HEK293 (cell line): ENCODE data around the gene ADAMTS17.

Experiments used
- CTCF ChIA-PET: fragments of 350-600 bp; formaldehyde crosslinking; extraction: SDS; loops from one replicate; lab custom pipeline; 2021; ENCODE audit warnings: antibody characterized with exemption; lab: Yijun Ruan, JAX
- POLR2A ChIA-PET: fragments of 300-600 bp; formaldehyde crosslinking; extraction: SDS; loops from one replicate; lab custom pipeline; 2020; ENCODE audit warnings: antibody characterized with exemption, inconsistent platforms; lab: Yijun Ruan, JAX
- H3K27ac ChIP-seq: fragments of 200-500 bp; sonication (Bioruptor generic); 2 replicates; pipeline ENCODE4 v1.5.1; 2014; ENCODE audit warnings: low read depth, low read length, control low read depth, inconsistent platforms; ENCODE audit errors: extremely low read depth
- H3K36me3 ChIP-seq, 2 experiments: fragments of 200-500 bp in 1 of 2; sonication (Bioruptor generic) in 1 of 2; 1 replicate in 1 of 2; 2 replicates in 1 of 2; pipeline ENCODE4 v1.5.1; 2014 to 2017; ENCODE audit warnings: inconsistent platforms in 2 of 2, low read length in 2 of 2; ENCODE audit not compliant: control insufficient read depth in 2 of 2, insufficient read depth in 1 of 2
- H3K4me1 ChIP-seq: fragments of 200-500 bp; sonication (Bioruptor generic); 2 replicates; pipeline ENCODE4 v1.5.1; 2014; ENCODE audit warnings: mild to moderate bottlenecking, low read length, inconsistent platforms; ENCODE audit not compliant: control insufficient read depth, insufficient read depth
- H3K4me3 ChIP-seq: 2 replicates; pipeline ENCODE4 v1.5.1; 2011; ENCODE audit warnings: low read depth, mild to moderate bottlenecking, control low read depth, low read length, moderate library complexity
- H3K9me3 ChIP-seq: fragments of 200-500 bp; sonication (Bioruptor generic); 2 replicates; pipeline ENCODE4 v1.5.1; 2014; ENCODE audit warnings: low read depth, low read length, inconsistent platforms; ENCODE audit not compliant: control insufficient read depth, insufficient read depth
- BCL11B ChIP-seq: fragments of 450-650 bp; formaldehyde crosslinking; IDR thresholded peaks from 2 replicates; pipeline ENCODE4 v1.5.1; 2016; ENCODE audit warnings: low read depth, missing biosample characterization, missing genetic modification characterization
- GLIS1 ChIP-seq: fragments of 450-650 bp; formaldehyde crosslinking; IDR thresholded peaks from 2 replicates; pipeline ENCODE4 v1.5.1; 2016; ENCODE audit warnings: missing biosample characterization, missing genetic modification characterization
- KLF8 ChIP-seq: fragments of 450-650 bp; formaldehyde crosslinking; IDR thresholded peaks from 2 replicates; pipeline ENCODE4 v1.5.1; 2016; ENCODE audit warnings: missing biosample characterization, missing genetic modification characterization
- PRDM1 ChIP-seq: fragments of 450-650 bp; formaldehyde crosslinking; IDR thresholded peaks from 2 replicates; pipeline ENCODE4; 2016; ENCODE audit warnings: missing biosample characterization, missing genetic modification characterization
- TSHZ1 ChIP-seq: fragments of 450-650 bp; formaldehyde crosslinking; IDR thresholded peaks from 2 replicates; pipeline ENCODE4 v1.5.1; 2016; ENCODE audit warnings: missing biosample characterization, missing genetic modification characterization, borderline replicate concordance
- ZBTB17 ChIP-seq: fragments of 450-650 bp; formaldehyde crosslinking; IDR thresholded peaks from 2 replicates; pipeline ENCODE4 v1.5.1; 2016; ENCODE audit warnings: missing biosample characterization, missing genetic modification characterization
- ZIC2 ChIP-seq: fragments of 450-650 bp; formaldehyde crosslinking; IDR thresholded peaks from 2 replicates; pipeline ENCODE4 v1.5.1; 2016; ENCODE audit warnings: missing biosample characterization, missing genetic modification characterization
- ZNF138 ChIP-seq: fragments of 450-650 bp; formaldehyde crosslinking; IDR thresholded peaks from 2 replicates; pipeline ENCODE4 v1.5.1; 2016; ENCODE audit warnings: missing biosample characterization, missing genetic modification characterization, borderline replicate concordance
- ZNF292 ChIP-seq: fragments of 450-650 bp; formaldehyde crosslinking; IDR thresholded peaks from 2 replicates; pipeline ENCODE4 v1.5.1; 2016; ENCODE audit warnings: low read depth, missing biosample characterization, missing genetic modification characterization, borderline replicate concordance
- ZNF398 ChIP-seq: fragments of 450-650 bp; formaldehyde crosslinking; IDR thresholded peaks from 2 replicates; pipeline ENCODE4 v1.5.1; 2017; ENCODE audit warnings: missing biosample characterization, missing genetic modification characterization
- ZNF433 ChIP-seq: fragments of 450-650 bp; formaldehyde crosslinking; IDR thresholded peaks from 2 replicates; pipeline ENCODE4 v1.5.1; 2016; ENCODE audit warnings: missing biosample characterization, missing genetic modification characterization, low read depth
- ZNF521 ChIP-seq: fragments of 450-650 bp; formaldehyde crosslinking; IDR thresholded peaks from 2 replicates; pipeline ENCODE4 v1.5.1; 2017; ENCODE audit warnings: missing biosample characterization, mild to moderate bottlenecking, missing genetic modification characterization
- ZNF544 ChIP-seq: fragments of 450-650 bp; formaldehyde crosslinking; IDR thresholded peaks from 2 replicates; pipeline ENCODE4 v1.5.0; 2017; ENCODE audit warnings: missing biosample characterization, missing genetic modification characterization
- ZNF555 ChIP-seq: fragments of 450-650 bp; formaldehyde crosslinking; conservative IDR thresholded peaks from 2 replicates; pipeline ENCODE4 v1.5.1; 2017; ENCODE audit warnings: missing biosample characterization, mild to moderate bottlenecking, missing genetic modification characterization, inconsistent platforms
- ZNF624 ChIP-seq: fragments of 450-650 bp; formaldehyde crosslinking; IDR thresholded peaks from 2 replicates; pipeline ENCODE4 v1.5.1; 2017; ENCODE audit warnings: missing biosample characterization, missing genetic modification characterization
- ZNF654 ChIP-seq: fragments of 450-650 bp; formaldehyde crosslinking; IDR thresholded peaks from 2 replicates; pipeline ENCODE4 v1.5.1; 2016; ENCODE audit warnings: low read depth, missing biosample characterization, missing genetic modification characterization
- ZNF830 ChIP-seq: fragments of 450-650 bp; IDR thresholded peaks from 2 replicates; pipeline ENCODE4 v1.5.0; 2018; ENCODE audit warnings: missing biosample characterization, missing genetic modification characterization, low read depth, mild to moderate bottlenecking, moderate library complexity

ADAMTS17 gene

GRCh38 chr15:100180921-100181320, 160.9 kb downstream of the ADAMTS17 start (continued):
- TF ChIP-seq BCL11B (tag by site-specific recombination) (no peak), ZNF624 (tag by site-specific recombination) (no peak)

- CTCF ChIA-PET: no interaction called here
- H3K4me3 ChIP-seq: no peak overlapping the region
Observed at GRCh38 chr15:100175406-100176114, 166.2 kb downstream of the ADAMTS17 start.

GRCh38 chr15:100174904-100175275, 166.9 kb downstream of the ADAMTS17 start:
- ChIA-PET CTCF (no interaction called here), POLR2A (no interaction called here)
- Histone ChIP-seq H3K4me1 (no peaks in the 10 kb centered on the region), H3K36me3 (no peaks in the 10 kb centered on the region), H3K4me3 (no peak overlapping the region), H3K27ac (no peak overlapping the region), H3K9me3 (no peaks in the 10 kb centered on the region; the same call in 1 of the 2 replicates)
- no peak for TF ChIP-seq ZNF830 (tag by site-specific recombination)
- TF ChIP-seq ZNF433 (tag by site-specific recombination): no peak
- no peak for TF ChIP-seq ZNF555 (tag by site-specific recombination)
- no peak for TF ChIP-seq ZIC2
- no peak for TF ChIP-seq TSHZ1 (tag by site-specific recombination)
- TF ChIP-seq GLIS1: no peak
- no peak for TF ChIP-seq ZNF292
- TF ChIP-seq ZNF398 (tag by site-specific recombination): no peak
- TF ChIP-seq ZNF138 (tag by site-specific recombination): no peak
- no peak for TF ChIP-seq PRDM1
- no peak for TF ChIP-seq ZNF544 (tag by site-specific recombination)
- no peak for TF ChIP-seq BCL11B (tag by site-specific recombination)
- no peak for TF ChIP-seq KLF8 (tag by site-specific recombination)

More at GRCh38 chr15:100175406-100176114, 166.2 kb downstream of the ADAMTS17 start:
- H3K36me3 ChIP-seq: no peaks in the 10 kb centered on the region
- no peaks in the 10 kb centered on the region; the same call in 1 of the 2 replicates for H3K9me3 ChIP-seq
- POLR2A ChIA-PET: no interaction called here
- TF ChIP-seq ZNF521: no peak
- no peak for TF ChIP-seq ZBTB17 (tag by site-specific recombination)
- no peak for TF ChIP-seq ZNF654
- no peak overlapping the region for H3K27ac ChIP-seq
- H3K4me1 ChIP-seq: no peaks in the 10 kb centered on the region
